GM21367 (cell line): ENCODE results near the gene DENND1B.
"Not testable (repeated sequence)": the region's sequence is repeated elsewhere in the genome, so short reads cannot be mapped to it uniquely, and the experiment has no call there.

Experiments used
- ATAC-seq: cut with Tn5 transposase; IDR thresholded peaks from one replicate; pipeline ENCODE4 v1.9.1; 2021; ENCODE audit not compliant: unreplicated experiment

DENND1B gene

DNA sequence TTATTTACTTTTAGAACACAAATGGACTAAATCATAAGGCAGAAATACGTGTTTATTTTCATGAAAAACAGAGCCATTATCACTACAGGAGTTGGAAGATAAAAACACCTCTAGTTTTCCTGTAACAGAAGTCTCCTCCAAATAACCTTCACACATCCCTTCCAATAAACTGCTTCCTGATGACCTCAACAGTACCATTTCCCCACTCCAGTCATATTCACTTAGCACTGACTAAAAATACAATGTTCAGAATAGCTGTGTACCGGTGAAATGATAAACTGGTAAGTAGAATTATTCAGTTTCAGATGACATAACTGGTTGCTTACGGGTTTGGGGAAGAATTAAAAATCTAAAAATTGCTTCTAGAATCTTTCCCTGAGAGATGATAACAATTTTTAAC lies 137.9 kb downstream of the DENND1B start:
- ATAC-seq = no peak

DNA sequence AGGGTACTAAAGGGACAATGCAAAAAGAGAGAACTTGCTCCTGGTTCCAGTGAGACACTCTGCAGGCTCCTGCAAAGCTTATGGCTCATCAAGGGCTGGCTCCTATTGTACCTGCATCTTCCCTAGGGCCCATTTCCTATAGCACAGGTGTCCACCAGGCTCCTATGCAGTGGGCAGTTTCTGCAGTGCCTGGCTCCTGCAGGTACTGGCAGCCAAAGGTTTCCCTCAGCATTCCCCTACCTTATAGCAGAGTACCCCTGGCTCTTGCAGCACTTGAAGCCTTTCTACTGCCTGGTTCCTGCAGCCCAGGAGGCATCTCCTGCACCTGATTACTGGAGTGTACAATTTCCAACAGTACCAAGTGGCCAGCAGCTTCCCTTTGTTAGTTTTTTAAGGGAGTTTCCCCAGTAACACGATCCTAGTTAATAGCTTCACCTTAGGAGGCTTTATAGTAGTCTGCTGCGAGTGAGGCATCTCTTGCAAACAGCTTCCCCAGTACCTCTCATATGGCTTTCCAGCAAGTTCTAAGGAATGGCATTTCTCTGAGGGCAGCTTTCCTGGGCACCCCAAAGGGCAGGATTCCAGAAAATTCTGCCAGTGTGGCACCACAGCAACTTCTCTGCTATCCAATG lies 141.7 kb downstream of the DENND1B start:
- no peak for ATAC-seq

DNA sequence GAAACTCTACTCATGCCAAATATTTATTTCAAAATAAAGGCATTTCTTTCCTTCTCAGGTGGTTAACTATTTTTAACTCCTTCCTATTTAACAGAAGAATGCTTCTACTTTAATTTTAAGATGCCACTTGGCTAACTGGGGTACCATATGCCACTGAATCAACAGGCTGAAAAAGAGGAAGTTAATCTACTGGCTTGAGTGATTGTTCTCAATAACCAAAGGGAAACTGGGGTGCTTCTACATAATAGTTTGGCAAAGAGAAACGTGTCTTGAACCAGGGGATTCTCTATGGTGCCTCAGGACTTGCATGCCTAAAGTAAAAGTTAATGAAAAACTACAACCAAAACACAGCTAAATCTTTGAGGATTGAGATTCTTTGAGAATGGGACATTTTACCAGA lies 142.6 kb downstream of the DENND1B start:
- ATAC-seq = no peak

DNA sequence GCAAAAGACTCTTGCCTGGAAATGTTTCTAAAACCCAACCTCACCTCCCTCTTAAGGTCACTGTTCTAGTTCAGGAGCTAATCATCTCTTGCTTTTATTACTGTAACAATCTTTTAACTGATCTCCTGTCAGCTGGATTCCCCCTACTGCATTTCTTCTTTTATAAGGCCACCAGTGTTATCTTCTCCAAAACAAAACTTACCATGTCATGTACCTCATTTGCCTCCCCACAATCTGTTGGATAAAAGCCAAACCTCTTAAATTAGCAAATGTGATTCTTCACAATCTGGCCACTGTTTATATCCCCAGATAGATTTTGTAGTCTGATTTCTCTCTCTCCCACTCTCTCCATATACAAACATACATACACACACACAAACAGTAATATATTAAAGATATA lies 143.3 kb downstream of the DENND1B start:
- ATAC-seq = no peak

DNA sequence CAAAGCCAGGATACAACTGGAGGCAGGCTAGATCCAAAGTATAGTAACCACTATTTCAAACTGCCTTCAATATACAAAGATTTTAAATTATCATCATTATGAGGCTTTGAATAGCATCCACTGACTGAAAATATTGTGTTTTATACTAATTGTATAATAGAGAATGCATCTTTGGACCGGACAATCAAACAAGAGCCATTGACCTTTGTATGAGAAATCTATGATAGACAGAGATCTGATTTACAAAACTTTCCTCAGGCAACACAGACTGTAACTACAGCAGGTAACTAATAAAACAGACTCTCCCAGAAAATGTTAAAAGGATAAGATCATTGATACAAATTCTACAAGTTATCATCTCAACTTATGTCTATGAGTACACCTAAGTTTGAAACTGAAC lies 152.9 kb downstream of the DENND1B start:
- ATAC-seq = no peak

DNA sequence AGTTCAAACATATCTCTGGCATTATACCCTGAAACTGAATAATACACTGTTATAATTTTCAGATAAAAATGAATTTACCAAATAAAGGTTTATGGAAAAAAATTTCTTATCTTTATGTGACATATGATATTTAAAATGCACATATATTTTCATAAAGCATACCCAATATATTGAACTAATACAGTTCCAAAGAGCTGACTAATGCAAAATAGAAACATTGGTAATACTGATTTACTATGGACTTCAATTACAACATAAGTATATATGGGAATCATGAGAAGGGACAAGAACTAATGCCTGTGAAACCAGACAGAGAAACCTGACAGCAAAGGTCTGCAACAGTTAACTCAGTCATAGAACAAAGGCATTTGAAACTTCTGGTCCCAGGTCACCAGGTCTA lies 153.5 kb downstream of the DENND1B start:
- ATAC-seq = no peak

DNA sequence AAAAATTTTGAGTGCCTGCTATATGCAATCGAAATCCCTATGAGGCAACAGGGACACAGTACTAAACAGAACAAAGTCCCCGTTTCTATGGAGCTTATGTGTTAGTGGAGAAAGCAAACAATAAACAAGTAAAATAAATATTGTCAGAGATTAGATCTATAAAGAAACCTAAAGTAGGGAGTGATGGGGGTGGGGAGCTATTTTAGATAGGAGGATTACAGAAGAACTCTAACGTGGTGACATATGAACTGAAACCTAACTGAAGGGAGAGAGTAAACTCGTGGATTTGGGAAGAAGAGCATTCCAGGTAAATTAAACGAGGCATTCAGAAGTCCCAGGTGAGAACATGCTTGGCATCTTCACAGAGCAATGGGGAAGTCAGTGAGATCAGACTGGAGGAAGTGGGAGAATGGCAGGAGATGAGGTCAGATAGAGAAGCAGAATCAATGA lies 154.5 kb downstream of the DENND1B start:
- no peak for ATAC-seq

DNA sequence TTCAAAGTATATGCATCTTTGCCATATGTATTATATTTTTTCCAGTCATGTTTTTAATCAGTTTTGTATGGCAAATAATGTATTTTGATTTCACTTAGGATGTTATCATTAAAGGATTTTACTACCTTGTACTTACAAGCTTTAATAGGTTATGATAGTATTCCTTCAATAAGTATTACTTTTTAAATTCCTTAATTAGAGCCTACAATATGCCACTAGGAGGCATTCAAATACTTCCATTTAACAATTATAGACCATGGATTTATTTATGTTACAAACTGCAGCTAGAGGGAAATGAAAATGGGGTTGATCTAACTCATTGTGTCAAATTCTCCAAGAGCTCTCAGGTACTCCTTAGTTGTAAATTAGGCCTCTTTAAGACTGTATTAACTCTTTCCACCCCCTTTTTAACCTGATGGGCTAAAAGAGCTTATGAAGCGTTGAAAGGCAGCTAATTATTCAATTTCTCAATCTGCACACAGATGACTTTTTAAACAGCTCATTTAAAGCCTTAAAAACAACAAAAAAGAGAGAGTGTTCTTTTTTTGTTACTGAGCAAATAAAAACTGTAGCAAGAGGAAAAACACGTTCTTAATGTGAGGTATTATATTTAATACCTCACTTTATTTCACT lies 156.2 kb downstream of the DENND1B start:
- no peak for ATAC-seq

DNA sequence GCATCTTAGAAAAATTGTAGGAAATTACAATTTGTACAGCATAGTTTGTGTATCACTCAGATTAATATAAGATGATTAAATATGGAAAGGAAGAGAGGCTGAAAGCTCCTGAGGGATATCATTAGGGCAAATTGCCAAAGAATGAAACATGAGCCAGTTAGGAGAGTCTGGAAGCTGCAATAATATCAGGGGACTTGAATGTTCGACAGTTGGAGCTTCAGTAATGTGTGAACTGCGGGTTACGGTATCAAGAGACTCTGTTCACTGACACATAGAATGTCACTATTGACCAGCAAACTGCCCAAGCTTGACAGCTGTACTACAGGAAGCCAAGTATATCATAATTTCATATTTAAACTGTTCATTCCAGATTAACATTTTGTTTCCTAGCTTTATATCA lies 157.2 kb downstream of the DENND1B start:
- no peak for ATAC-seq

DNA sequence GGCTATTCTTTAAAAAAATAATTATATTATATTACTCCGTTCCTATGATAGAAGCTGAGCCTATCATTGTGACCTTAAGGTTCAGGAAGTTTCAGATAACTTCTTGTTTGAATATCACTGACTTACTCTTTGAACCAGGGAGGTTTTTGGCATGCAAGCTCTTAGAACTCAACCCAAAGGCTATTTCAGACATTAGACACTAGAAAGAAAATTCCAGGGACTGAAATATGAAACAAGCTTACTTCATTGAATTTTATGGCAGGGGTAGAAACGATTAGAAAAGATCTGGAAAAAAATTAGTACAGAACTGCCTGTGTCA lies 159.6 kb downstream of the DENND1B start:
- no peak for ATAC-seq

DNA sequence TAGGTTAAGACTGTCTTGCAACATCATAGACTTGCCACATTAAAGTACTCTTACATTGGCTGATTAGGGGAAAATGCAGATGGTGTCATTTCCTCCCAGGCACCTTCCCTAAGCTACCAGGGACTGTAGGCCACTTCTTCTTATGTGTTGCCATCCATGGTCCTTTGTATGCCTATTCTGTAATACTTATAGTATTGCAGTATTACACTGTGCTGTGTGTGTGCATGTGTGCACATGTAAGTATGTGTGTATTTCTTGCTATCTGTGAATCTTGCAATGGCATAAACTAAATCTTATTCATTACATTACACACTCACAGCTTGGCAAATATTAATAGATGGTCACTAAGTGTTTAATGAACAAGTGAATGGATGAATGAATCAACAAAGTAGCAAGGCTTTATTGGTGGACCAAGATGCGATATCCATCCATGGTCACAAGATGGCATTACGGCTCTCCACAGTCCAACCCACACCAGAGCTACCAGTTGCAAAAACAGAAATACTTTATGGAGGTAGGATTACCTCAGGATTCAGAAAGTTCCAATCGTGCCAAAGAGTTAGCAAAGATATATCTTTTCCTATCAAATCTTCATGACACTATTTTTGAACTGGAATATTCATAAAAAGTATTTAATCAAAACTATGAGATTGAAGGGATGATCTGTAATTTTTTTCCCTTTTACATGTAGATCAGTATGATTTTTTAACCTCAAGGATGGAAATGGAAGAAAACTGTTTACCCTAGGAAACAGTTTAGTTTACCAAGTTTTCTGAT lies 160.2 kb downstream of the DENND1B start:
- ATAC-seq = peak; percentile 64

DNA sequence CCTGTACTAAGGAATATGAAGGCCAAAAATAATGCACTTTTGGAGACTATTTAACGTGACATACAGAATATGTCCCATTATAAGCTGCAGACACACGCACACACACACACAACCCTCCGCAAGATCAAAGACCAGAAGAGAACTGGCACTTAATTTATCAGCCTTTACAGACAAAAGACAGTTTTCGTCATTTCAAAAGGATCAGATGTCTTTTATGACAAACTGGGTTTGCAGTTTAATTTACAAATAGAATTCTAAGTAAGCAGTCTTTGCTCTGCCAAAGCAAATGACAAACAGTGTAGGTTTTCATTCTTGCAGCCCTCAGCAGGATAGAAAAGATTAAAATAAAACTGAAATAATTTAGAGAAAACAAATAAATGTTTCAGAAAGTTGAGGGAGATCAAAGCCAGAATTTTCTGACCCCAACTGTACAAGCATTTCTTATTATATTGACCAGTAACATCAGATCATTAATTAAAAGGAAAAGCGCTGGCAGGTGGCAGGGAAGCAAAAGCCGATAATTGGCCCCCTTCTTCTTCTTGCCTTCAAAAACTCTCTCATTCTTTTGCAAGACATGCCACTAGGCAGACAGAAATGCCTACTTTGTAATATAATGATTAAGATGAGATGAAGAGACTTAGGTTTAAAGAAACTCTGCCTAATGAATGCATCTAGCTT lies 169.0 kb downstream of the DENND1B start:
- ATAC-seq = no peak

DNA sequence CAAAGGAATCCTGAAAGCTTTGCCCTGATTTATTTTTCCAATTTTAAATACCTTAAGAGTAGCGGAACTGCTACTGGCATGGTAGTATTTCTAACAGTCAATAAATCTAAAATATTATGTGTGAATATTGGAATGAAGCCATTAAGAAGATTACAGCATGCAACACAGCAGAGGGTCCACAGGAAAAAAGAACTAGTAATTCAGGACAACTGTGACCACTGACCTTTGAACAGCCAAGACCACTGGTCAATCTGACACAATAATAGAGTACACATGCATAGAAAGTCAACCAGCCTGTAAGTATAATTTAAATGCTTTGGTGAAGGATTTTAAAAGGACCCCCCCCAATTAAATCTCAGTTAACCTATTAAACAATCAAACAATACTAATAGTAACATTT lies 171.0 kb downstream of the DENND1B start:
- ATAC-seq = no peak

DNA sequence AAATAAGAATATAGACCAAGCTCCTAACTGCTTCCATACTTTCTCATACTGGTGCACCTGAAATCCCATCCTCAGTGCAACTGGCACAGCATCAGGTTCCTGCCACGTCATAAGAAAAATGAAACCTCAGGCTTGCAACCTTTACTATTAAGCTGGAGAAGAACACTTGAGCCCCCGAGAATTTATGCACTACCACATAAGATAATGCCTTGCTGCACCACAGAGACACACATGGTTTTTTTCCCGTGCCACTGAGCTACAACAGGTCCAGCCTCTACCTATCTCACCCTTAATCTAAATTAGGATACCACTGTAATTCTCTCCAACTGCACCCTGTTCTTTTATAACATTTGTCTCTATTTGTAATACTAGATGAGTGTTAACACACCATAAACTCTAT lies 174.5 kb downstream of the DENND1B start:
- no peak for ATAC-seq

DNA sequence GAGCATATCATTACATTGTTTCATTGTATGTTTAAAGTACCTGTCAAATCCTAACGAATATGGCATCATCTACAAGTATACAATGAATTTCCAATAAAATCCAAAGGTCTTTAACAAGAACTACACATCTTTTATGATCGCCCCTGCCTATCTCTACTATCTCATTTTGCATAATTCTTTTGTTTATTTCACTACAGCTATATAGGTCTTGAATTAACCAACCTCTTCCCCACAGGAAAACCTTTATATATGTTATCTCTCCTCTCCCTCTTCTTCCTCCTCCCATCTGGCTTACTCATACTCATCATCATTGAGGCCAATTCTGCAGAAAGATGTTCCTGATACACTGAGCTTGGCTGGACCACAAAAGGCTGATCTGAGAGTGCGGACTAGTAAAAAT lies 175.5 kb downstream of the DENND1B start:
- ATAC-seq = no peak

DNA sequence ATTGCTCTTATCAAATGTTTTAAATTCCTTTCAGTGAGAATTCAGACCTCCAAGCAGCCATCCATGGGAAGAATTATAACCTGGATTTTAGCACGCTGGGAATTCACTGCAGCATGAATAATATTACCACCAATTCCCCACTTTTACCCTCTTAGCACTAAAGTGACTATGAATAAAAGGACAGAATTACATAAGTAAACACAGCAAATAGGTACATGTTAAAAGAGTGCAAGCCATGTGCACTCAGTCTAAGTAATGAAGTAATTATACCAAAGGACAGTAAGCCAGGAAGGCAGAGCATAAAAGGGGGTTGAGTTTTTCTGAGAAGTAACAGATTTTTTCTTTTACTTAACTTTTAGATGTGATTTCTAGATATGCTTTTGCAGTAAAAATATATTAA lies 176.3 kb downstream of the DENND1B start:
- ATAC-seq = no peak

DNA sequence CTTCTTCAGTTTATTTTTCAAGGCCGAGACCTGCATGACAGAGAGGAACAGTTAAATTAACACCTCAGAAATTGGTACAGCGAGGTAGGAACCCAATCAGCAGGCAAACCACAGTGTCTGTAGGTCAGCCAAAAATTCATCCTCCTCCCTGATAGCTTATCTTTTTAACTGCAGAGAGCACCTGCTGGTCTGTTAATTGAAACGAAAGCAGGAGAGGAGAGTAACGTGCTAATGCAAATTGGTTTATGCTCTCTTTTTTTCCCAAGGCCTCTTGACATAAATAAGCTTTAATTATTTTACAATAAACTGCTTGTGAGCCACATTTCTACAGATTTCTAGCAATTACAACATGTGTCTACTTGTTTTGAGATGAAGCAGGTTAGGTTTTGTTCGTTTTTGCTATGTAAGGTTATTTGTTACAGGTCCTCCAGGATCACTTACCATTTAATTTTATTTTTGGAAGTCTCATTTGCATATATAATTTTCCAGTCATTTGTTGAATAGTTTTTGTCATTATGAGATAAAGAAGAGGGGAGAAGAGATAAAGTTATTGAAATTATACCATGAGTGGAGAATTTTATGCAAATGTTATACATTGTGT lies 179.9 kb downstream of the DENND1B start:
- no peak for ATAC-seq

DNA sequence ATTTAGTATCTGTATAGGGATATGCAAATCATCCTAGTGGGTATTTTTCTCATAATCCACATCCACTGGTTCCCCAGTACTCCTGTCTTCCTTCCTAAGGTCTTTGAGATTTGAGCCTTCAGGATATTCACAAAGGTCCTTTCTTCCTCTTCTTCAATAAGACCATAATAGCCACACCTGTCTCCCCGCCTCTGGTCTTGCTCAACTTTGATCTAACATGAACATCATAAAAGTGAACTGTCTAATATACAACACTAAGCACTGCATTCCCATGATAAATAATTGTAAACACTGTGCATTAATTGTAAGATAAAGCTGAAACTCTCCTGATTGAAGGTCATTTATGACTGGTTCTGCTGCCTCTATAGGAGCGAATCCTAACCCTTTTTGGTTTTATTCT lies 184.6 kb downstream of the DENND1B start:
- no peak for ATAC-seq

DNA sequence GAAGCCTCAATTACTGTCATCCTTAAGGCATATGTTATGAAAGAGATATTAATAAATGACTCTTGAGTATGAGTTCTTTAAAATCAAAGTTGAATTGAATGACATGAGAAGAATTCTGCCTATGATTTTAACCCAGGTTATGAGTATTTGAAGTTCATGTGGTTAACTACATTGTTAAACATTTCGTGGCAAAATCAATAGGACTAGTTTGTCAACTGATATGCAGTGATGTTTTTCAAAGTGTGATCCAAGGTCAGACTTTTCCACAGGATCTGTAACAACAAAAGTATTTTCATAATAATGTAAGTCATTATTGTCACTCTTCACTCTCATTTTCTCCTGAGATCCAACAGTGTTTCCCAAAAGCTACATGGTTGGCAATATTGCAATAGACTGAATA lies 189.5 kb downstream of the DENND1B start:
- ATAC-seq = no peak

DNA sequence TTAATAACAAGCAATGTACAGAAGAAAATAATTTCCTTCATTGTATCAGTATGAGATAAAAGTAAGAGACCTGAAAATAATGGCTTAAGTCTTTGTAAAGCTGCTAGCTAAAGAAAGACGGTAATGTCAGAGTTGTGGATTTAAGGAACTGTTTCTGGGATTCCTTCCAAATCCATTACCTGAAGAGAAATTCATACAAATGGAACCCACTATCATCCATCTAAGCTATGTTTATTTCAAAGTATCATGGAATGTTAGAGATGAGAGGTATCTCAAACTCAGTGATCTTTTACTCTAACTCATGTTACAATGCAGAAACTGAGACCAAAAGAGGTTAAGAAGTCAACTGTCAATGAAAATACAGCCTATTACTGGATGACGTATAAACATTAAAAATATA lies 197.7 kb downstream of the DENND1B start:
- ATAC-seq = no peak

DNA sequence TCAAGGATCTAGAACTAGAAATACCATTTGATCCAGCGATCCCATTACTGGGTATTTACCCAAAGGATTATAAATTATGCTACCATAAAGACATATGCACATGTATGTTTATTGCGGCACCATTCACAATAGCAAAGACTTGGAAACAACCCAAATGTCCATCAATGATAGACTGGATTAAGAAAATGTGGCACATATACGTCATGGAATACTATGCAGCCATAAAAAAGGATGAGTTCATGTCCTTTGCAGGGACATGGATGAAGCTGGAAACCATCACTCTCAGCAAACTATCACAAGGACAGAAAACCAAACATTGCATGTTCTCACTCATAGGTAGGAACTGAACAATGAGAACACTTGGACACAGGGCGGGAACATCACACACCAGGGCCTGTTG lies 199.7 kb downstream of the DENND1B start:
- not testable (repeated sequence) for ATAC-seq

DNA sequence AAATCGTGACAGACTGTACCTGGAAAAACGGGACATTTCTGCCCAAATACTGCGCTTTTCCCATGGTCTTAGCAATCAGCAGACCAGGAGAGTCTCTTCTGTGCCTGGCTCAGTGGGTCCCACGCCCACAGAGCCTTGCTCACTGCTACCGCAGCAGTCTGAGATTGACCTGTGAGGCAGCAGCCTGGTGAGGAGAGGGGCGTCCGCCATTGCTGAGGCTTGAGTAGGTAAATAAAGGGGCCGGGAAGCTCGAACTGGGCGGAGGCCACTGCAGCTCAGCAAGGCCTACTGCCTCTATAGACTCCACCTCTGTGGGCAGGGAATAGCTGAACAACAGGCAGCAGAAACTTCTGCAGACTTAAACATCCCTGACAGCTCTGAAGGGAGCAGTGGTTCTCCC lies 203.1 kb downstream of the DENND1B start:
- ATAC-seq = no peak
